Erythroblast (primary cell): ENCODE results near the gene ZNF689.

ENCODE experiments used
- GATA1 ChIP-seq: IDR thresholded peaks from 2 replicates; pipeline ENCODE4 v1.6.1; 2011; ENCODE audit warnings: low read depth, mild to moderate bottlenecking, control low read depth, low read length, moderate library complexity
- POLR2A ChIP-seq: IDR thresholded peaks from 2 replicates; pipeline ENCODE4 v1.6.1; 2011; ENCODE audit warnings: mild to moderate bottlenecking, low read length

DNA sequence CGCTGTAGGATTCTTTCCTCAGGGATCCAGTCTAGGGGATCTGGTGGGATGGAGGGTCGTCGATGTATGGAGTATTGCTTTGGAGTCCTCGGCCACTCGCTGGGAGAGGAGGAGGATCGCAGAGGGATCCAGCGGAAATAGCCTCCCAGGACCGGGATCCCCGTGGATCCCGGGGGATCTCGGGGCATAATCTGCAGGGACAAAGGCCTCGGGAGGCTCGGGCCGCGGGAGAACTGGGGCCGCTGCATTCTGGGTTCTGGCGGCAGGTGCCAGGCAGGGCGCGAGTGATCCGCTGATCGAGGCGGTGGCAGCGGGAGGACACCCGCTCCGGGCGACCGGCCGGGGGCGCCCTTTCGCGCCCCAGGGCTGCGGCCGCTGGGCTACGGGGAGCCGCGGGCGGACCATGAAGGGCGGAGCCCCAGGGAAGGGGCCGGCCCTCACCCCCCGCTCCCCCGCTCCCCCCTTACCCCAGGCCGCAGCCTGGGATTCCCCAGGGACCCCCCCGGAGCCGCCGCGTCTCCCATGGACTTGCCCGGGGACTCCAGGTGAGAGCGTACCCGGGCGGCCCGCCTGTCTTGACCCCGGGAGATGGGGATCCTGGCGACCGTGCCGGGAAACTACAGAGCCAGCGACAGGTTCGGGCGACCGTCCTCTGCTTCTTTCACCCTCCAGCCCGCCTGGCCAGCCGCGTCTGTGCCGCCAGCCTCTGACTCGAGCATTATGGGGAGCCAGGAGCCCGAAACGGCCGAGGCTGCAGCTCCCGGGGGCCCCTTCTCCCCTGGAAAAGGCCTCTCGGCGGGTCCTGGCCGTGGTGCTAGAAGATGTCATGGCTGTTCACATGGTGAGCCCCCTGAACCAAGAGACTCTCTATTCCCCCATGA is 41.2 kb upstream of the ZNF689 start:
- TF ChIP-seq POLR2A = peak; percentile 52
- TF ChIP-seq GATA1 = no peak
